ENCODE results near the gene IL34.

The IL34 gene

GRCh38 chr16:70676675-70677498 is 30.5 kb downstream of the IL34 start:
- Histone ChIP-seq H3K9ac (ENCODE audit: low read depth, low read length) (no peak overlapping the region), H3K27me3 (ENCODE audit: insufficient read depth, low read length, poor library complexity) (no peaks in the 10 kb centered on the region), H3K27ac (ENCODE audit: low read length) (no peak overlapping the region), H4K20me1 (ENCODE audit: insufficient read depth, low read length) (peaks cover 21% of the 10 kb centered on the region), H3K36me3 (ENCODE audit: insufficient read depth, low read length) (peaks cover 53% of the 10 kb centered on the region), H3K4me1 (ENCODE audit: insufficient read depth, low read length) (no peaks in the 10 kb centered on the region), H3K4me3 (ENCODE audit: low read depth in 1 of 2, low read length in 2 of 2) (no peak overlapping the region), H3K79me2 (ENCODE audit: insufficient read depth, low read length) (no peaks in the 10 kb centered on the region), H3K4me2 (ENCODE audit: insufficient read depth, low read length) (no peak overlapping the region), H3K9me3 (ENCODE audit: insufficient read depth, low read length, severe bottlenecking) (no peaks in the 10 kb centered on the region), H2AFZ (ENCODE audit: low read depth, low read length) (no peak overlapping the region)
- ATAC-seq (ENCODE audit: insufficient read depth, low read depth) = no peak
- DNase-seq = no peak
- TF ChIP-seq EZH2 (IDR thresholded peaks at IDR 0.05; ENCODE audit: borderline replicate concordance, low read depth, low read length, severe bottlenecking) (no peak), CTCF (IDR thresholded peaks at IDR 0.05; ENCODE audit: borderline replicate concordance, extremely low read depth, low read length, poor library complexity, severe bottlenecking) (no peak)

DNA sequence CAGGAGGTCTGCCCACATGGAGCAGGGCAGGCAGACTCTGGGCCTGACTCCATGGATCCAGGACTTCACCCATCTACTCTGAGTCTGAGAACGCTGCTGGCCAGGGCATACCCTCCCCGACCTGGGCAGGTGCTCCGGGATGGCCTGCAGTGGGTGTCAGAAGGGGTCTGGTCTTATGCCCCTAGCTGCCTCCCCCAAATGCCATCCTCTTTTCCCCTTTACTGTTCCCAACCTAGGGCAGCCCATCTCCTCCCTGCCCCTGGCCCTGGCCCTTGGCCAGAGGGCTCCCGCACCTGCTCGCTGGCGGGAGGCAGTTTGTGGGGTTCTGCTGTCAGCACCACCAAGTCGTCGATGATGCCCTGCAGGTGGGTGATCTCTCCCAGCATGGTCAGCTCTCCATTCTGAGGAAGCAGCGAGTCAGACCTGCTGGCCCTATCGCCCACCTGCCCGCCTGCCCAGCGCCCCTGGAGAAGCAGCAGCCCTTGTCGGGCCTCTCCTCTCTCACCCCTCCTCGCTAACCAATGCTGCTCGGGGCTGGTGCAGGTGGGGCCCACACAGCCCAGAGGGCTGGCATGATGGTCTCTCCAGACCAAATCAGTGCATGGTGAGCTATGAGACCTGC is 31.3 kb downstream of the IL34 start:
- H3K9me3 ChIP-seq (ENCODE audit: insufficient read depth, low read length, severe bottlenecking) = no peaks in the 10 kb centered on the region
- H3K36me3 ChIP-seq (ENCODE audit: insufficient read depth, low read length) = peaks cover 51% of the 10 kb centered on the region

GRCh38 chr16:70678121-70678897 is 31.9 kb downstream of the IL34 start:
- no peak overlapping the region for H3K9ac ChIP-seq (ENCODE audit: low read depth, low read length)
- H3K4me2 ChIP-seq (ENCODE audit: insufficient read depth, low read length) = no peak overlapping the region
- no peaks in the 10 kb centered on the region for H3K9me3 ChIP-seq (ENCODE audit: insufficient read depth, low read length, severe bottlenecking)
- no peak overlapping the region for H3K4me3 ChIP-seq (ENCODE audit: low read depth in 1 of 2, low read length in 2 of 2)
- no peak overlapping the region for H2AFZ ChIP-seq (ENCODE audit: low read depth, low read length)
- H3K27ac ChIP-seq (ENCODE audit: low read length) = no peak overlapping the region
- no peaks in the 10 kb centered on the region for H3K4me1 ChIP-seq (ENCODE audit: insufficient read depth, low read length)
- H3K27me3 ChIP-seq (ENCODE audit: insufficient read depth, low read length, poor library complexity) = no peaks in the 10 kb centered on the region
- peaks cover 34% of the 10 kb centered on the region for H4K20me1 ChIP-seq (ENCODE audit: insufficient read depth, low read length)
- peaks cover 6% of the 10 kb centered on the region; the same call in 1 of the 2 replicates for H3K79me2 ChIP-seq (ENCODE audit: insufficient read depth, low read length)
- ATAC-seq (ENCODE audit: insufficient read depth, low read depth) = no peak
- DNase-seq = no peak
- TF ChIP-seq CTCF (IDR thresholded peaks at IDR 0.05; ENCODE audit: borderline replicate concordance, extremely low read depth, low read length, poor library complexity, severe bottlenecking) = no peak
- peaks cover 44% of the 10 kb centered on the region for H3K36me3 ChIP-seq (ENCODE audit: insufficient read depth, low read length)

More for the DNA sequence above, 31.3 kb downstream of the IL34 start:
- DNase-seq = no peak
- Histone ChIP-seq H3K4me3 (ENCODE audit: low read depth in 1 of 2, low read length in 2 of 2) (no peak overlapping the region), H3K79me2 (ENCODE audit: insufficient read depth, low read length) (no peaks in the 10 kb centered on the region; the same call in 1 of the 2 replicates), H4K20me1 (ENCODE audit: insufficient read depth, low read length) (peaks cover 27% of the 10 kb centered on the region), H3K4me2 (ENCODE audit: insufficient read depth, low read length) (no peak overlapping the region), H3K27ac (ENCODE audit: low read length) (no peak overlapping the region), H2AFZ (ENCODE audit: low read depth, low read length) (no peak overlapping the region), H3K9ac (ENCODE audit: low read depth, low read length) (no peak overlapping the region), H3K4me1 (ENCODE audit: insufficient read depth, low read length) (no peaks in the 10 kb centered on the region), H3K27me3 (ENCODE audit: insufficient read depth, low read length, poor library complexity) (no peaks in the 10 kb centered on the region)
- TF ChIP-seq EZH2 (IDR thresholded peaks at IDR 0.05; ENCODE audit: borderline replicate concordance, low read depth, low read length, severe bottlenecking) (no peak), CTCF (IDR thresholded peaks at IDR 0.05; ENCODE audit: borderline replicate concordance, extremely low read depth, low read length, poor library complexity, severe bottlenecking) (no peak)
- ATAC-seq (ENCODE audit: insufficient read depth, low read depth) = no peak
